Spleen (tissue), 7 donors: ENCODE results near the gene DMD.

Source experiments
- POLR2A ChIP-seq, 3 donors: fragments of 450-650 bp; IDR thresholded peaks; one replicate each; pipeline ENCODE4 v1.5.1; 2017; ENCODE audit warnings: antibody characterized with exemption in 3 of 3, mild to moderate bottlenecking in 1 of 3
- POLR2AphosphoS5 ChIP-seq, 3 donors: sonication (generic); formaldehyde crosslinking; IDR thresholded peaks; one replicate each; pipeline ENCODE4 v1.5.1; 2017; ENCODE audit warnings: antibody characterized with exemption in 3 of 3
- TF ChIP-seq, protein P1 (sequence below), 11 experiments: fragments of 200-600 bp in 7 of 11; fragments of 450-650 bp in 4 of 11; sonication (generic) in 4 of 11; IDR thresholded peaks in 8 of 11; conservative IDR thresholded peaks in 3 of 11; 1 replicate in 7 of 11; 2 replicates in 4 of 11; pipeline versions ENCODE4 v1.4.0 to v1.8.0; 2016 to 2021; ENCODE audit warnings: antibody characterized with exemption in 11 of 11, inconsistent platforms in 4 of 11, mild to moderate bottlenecking in 1 of 11
- donor health status: DM: no; HTN: no; CAD: no; lungs with moderate emphysema.
- donor health status: DM: no; HTN: no; CAD: no.
- donor health status: DM: no; HTN: no; CAD: no.

DNA sequence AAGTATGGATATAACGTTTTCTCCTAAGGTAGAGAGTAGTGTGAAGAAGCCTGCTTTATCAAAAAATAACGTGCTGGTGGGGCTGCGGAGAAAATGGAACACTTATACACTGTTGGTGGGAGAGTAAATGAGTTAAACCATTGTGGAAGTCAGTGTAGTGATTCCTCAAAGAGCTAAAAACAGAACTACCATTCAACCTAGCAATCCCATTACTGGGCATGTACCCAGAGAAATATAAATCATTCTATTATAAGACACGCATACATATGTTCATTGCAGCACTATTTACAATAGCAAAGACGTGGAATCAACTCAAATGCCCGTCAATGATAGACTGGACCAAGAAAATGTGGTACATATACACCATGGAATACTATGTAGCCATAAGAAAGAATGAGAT, 196.4 kb downstream of the DMD start:
- TF ChIP-seq, protein P1, sequence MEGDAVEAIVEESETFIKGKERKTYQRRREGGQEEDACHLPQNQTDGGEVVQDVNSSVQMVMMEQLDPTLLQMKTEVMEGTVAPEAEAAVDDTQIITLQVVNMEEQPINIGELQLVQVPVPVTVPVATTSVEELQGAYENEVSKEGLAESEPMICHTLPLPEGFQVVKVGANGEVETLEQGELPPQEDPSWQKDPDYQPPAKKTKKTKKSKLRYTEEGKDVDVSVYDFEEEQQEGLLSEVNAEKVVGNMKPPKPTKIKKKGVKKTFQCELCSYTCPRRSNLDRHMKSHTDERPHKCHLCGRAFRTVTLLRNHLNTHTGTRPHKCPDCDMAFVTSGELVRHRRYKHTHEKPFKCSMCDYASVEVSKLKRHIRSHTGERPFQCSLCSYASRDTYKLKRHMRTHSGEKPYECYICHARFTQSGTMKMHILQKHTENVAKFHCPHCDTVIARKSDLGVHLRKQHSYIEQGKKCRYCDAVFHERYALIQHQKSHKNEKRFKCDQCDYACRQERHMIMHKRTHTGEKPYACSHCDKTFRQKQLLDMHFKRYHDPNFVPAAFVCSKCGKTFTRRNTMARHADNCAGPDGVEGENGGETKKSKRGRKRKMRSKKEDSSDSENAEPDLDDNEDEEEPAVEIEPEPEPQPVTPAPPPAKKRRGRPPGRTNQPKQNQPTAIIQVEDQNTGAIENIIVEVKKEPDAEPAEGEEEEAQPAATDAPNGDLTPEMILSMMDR (IDR thresholded peaks at IDR 0.05 in 8 of 11, conservative IDR thresholded peaks at IDR 0.05 in 3 of 11), result no peak
- TF ChIP-seq POLR2A (IDR thresholded peaks at IDR 0.05), result no peak
- no peak for TF ChIP-seq POLR2AphosphoS5 (IDR thresholded peaks at IDR 0.05)
